Heart left ventricle (tissue), 13 donors: ENCODE measurements around the gene MDP1.
"Not testable (repeated sequence)": the region's sequence is repeated elsewhere in the genome, so short reads cannot be mapped to it uniquely, and the experiment has no call there.

ENCODE experiments used
- CTCF ChIP-seq, 12 donors: fragments of 200-600 bp; sonication (generic) in 4 of 12; IDR thresholded peaks; one replicate each; pipeline versions ENCODE4 v1.5.0 to v1.8.0; 2018 to 2022; ENCODE audit warnings: antibody characterized with exemption in 12 of 12, mild to moderate bottlenecking in 5 of 12
- POLR2A ChIP-seq, 2 donors: fragments of 450-650 bp; IDR thresholded peaks; one replicate each; pipeline ENCODE4 v1.6.1; 2017; ENCODE audit warnings: antibody characterized with exemption in 2 of 2, mild to moderate bottlenecking in 2 of 2, moderate library complexity in 2 of 2
- donor health status: ischemic (EF 13 %, LVEDD 7.1; RV severe dilation, severe dysfunction).
- donor health status: DM: no; HTN: yes; CAD: no.
- donor health status: DM: no; HTN: no; CAD: no.
- donor health status: ischemic (EF 25% LVEDD 6.9; RV normal size, moderate dysfunction).
- donor health status: ischemic (EF 25% LVEDD 5.7; RV mildly dilated, moderate dysfunction).
- donor health status: ischemic (EF 35%, LVEDD 5.7; RV mildly dilated, moderate dysfunction).
- donor health status: nonischemic (EF 11% LVEDD 7.7; RV severe dilation, severe dysfunction).
- donor health status: DM: yes; HTN: yes; CAD: no.
- donor health status: PGD.
- donor health status: ischemic (EF 29% LVEDD 5.4; RV normal size, mild dysfunction).
- donor health status: nonischemic (EF 23%, LVEDD 6.1; RV moderate dilation, normal function).

- TF ChIP-seq CTCF, POLR2A (IDR thresholded peaks at IDR 0.05): not testable (repeated sequence)
These were observed 29.5 kb upstream of the MDP1 start for GRCh38 chr14:24245350-24245749.
